Stimulated activated CD4-positive, alpha-beta T cell treated with anti-CD3 and anti-CD28 coated beads, TNF-alpha, amount 100 ng/mL, for 48 hours (primary cell): ENCODE measurements around the gene CSNK1G2.

Experiments used
- DNase-seq, 3 donors: peaks; one replicate each; pipeline ENCODE4 v3.0.0-alpha.2; 2020; ENCODE audit warnings: low read depth in 3 of 3

The CSNK1G2 gene

GRCh38 chr19:1941146-1942077, at the start of gene CSNK1G2:
CSNK1G2 (plus strand) TSS chr19:1941172; CDS start chr19:1969773, 28,601 bp downstream.
- no peak for DNase-seq

GRCh38 chr19:1893791-1894190, 47.2 kb upstream of the CSNK1G2 start:
- no peak for DNase-seq

GRCh38 chr19:1896508-1896907, 44.5 kb upstream of the CSNK1G2 start:
- no peak for DNase-seq

- no peak for DNase-seq
Observed at GRCh38 chr19:1901940-1902404, 39.0 kb upstream of the CSNK1G2 start.

GRCh38 chr19:1902923-1903322, 38.0 kb upstream of the CSNK1G2 start:
- no peak for DNase-seq

- DNase-seq: no peak
Observed at GRCh38 chr19:1904860-1905109, 36.2 kb upstream of the CSNK1G2 start.

GRCh38 chr19:1905110-1905862, 35.7 kb upstream of the CSNK1G2 start, which contains the start of the genes ADAT3 and SCAMP4:
ADAT3 (plus strand) TSS chr19:1905399; CDS start chr19:1912048, 6,649 bp downstream.
SCAMP4 (plus strand) TSS chr19:1905399; CDS start chr19:1915020, 9,621 bp downstream.
- peak; percentile 97 to 99 (median 98) for DNase-seq

- DNase-seq: no peak
Observed at GRCh38 chr19:1905863-1906375, 35.1 kb upstream of the CSNK1G2 start.

GRCh38 chr19:1906985-1907562, 33.9 kb upstream of the CSNK1G2 start:
- no peak for DNase-seq

- DNase-seq: no peak
Observed at GRCh38 chr19:1907563-1908363, 33.2 kb upstream of the CSNK1G2 start.

- DNase-seq: no peak
Observed at GRCh38 chr19:1908364-1908678, 32.7 kb upstream of the CSNK1G2 start.

- no peak for DNase-seq
Observed at GRCh38 chr19:1909761-1910080, 31.3 kb upstream of the CSNK1G2 start.

GRCh38 chr19:1910177-1910576, 30.8 kb upstream of the CSNK1G2 start:
- DNase-seq: no peak

- no peak for DNase-seq
Observed at GRCh38 chr19:1911098-1911497, 29.9 kb upstream of the CSNK1G2 start.

GRCh38 chr19:1911995-1912394, 29.0 kb upstream of the CSNK1G2 start:
- no peak for DNase-seq

- no peak for DNase-seq
Observed at GRCh38 chr19:1912760-1913505, 28.0 kb upstream of the CSNK1G2 start.

- no peak for DNase-seq
Observed at GRCh38 chr19:1913781-1914577, 27.0 kb upstream of the CSNK1G2 start.

GRCh38 chr19:1914826-1915341, 26.1 kb upstream of the CSNK1G2 start:
- no peak for DNase-seq

GRCh38 chr19:1917146-1917545, 23.8 kb upstream of the CSNK1G2 start:
- no peak for DNase-seq

- DNase-seq: no peak
Observed at GRCh38 chr19:1917926-1918325, 23.0 kb upstream of the CSNK1G2 start.
